Activated CD4-positive, CD25-positive, alpha-beta regulatory T cell (primary cell): ENCODE measurements around the gene ALDH3A1.

Experiments
- DNase-seq, 4 experiments: peaks; one replicate each; lab custom pipeline; 2025; lab: John Stamatoyannopoulos, UW

The ALDH3A1 gene

DNA sequence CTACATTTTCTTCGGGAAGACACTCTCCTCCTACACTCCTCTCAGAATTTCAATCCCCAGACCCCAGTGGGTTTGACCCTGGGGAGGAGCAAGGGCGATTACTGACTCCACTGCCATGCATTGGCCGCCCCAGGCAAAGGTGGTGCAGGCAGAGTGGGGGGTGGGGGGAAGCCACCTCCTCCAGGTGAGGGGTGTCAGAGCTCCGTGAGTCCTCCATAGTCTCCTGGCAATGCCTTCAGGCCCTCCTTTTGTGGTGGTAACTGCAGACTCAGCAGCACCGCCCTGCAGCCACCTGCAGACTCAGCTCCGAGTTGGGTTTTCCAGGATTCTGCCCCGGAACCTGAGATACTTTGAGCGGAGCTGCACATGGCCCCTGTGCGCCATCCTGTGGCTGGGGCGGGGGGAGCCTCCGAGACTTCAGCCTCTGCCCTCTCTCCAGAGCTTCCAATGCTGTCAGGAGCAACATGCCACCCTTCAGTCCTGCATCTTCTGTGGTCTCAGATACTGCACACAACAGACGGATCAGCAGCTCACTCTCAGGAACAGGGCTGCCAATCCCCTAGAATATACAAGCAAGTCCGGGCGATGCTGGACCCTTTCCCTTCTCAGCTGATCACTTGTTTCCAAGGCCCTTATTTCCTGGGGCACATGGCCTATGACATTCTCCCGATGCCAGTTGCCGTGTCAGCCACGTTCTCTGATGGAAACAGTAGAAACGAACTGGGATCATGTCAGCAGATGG lies 29.3 kb downstream of the ALDH3A1 start:
- no peak for DNase-seq

DNA sequence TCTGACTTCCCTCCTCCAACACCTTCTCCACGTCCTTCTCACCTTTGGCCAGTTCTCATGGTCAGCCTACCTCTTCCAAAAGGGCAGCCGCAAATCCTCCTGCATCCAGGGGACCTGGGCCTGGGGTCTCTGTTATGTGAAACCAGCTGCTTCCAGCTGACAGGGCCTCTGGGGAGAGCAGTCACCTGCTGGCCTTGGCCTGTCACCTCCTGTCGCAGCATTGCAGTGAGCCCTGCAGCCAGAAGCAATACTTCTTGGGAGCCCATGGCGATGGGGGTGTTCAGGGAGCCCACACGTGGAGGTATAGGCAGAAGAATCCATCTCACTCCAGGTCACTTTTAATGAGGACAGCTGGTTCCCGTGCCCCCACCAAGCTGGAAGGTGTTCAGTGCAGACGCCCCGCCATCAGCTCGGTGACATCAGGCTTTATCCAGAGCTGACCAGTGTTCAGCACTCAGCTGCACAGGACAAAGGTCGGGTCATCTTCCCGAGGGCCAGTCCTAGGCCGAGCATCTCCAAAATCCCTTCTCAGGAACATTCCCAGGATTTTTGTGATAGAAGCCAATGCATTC lies 30.0 kb downstream of the ALDH3A1 start:
- DNase-seq = no peak

DNA sequence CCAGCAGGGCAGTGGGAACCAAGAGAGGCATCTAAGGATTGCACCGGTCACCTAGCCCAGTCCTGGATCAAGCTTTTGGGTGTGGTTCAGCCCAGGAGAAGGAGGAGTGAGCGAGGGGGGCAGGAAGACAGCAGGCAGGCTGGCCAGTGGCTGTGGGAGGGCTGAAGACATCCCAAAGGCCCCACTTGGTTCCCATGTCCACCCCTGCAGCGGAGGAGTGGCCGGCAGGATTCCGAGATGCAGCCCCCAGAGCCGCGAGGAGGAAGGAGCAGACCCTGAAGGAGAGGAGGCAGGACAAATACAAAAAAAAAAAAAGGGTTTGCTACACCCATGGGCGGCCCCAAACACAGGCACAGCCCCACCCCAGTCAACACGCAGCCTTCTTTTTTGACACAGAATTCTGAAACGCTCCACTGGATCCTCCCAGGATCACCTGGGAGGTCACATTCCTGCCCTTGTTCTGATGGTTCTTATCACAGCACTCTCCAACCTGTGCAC lies 30.6 kb downstream of the ALDH3A1 start:
- DNase-seq = no peak

DNA sequence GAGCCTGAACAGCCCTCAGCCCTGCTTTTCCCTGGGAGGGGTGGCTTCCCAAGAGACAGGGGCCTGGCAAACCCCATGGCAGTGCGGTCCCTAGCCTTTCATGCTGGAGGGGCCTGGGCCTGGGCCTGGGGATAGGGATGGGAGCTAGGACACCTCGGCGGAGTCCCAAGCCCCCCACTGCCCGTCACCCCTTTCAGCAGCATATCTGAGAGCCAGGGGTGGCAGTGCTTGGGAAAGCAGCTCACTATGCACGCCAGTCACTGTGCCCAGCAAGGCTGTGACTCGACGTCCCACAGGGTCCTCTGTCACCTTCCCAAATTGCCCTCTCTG lies 31.1 kb downstream of the ALDH3A1 start:
- no peak for DNase-seq

DNA sequence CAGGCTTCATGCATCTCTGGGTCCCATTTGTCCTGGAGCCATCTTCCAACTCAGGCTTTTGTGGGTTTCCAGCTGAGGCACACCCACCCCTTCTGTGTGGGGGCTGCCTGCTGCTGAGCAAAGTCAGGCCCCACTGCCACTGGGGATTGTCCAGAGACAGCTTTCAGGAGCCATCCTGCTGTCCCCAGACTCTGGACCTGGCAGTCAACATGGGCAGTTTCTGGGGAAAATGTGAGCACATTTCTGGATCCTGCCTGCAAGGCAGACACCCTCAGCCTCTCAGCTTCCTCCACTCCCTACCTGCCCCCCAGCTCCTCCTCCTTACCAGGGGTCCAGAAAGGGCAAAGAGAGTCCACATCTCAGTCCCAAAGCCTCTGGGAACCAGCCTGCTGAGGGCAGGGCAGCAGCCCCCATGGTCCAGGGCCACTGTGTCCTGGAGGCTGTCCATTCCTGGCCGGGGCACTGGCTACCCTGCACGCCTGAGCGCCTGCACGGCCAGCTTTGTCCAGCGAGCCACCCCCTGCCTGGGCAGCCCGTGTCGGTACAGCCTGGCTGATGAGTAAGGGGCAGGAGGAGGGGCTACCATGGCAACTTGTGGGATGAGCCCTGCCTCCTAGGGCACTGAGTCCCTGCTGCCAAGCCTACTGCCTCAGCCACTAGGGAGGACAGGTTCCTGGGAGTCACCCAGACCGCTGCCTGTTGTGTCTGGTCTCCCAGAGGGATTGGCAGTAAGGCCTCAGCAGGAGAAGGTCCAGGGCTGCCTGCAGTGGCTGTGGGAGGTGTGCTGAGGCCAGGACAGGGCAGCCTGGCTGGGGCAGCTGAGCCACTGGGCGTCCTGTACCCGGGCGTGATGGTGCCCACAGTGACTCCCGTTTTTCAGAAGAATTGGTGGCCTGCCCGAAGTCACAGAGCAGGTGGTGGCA lies 31.7 kb downstream of the ALDH3A1 start, which contains the start of gene SLC47A2:
TSS of gene SLC47A2 (minus strand) at position 477 of the 923 bp plus-strand sequence. CDS start at position 448, 29 bp downstream.
- no peak for DNase-seq

DNA sequence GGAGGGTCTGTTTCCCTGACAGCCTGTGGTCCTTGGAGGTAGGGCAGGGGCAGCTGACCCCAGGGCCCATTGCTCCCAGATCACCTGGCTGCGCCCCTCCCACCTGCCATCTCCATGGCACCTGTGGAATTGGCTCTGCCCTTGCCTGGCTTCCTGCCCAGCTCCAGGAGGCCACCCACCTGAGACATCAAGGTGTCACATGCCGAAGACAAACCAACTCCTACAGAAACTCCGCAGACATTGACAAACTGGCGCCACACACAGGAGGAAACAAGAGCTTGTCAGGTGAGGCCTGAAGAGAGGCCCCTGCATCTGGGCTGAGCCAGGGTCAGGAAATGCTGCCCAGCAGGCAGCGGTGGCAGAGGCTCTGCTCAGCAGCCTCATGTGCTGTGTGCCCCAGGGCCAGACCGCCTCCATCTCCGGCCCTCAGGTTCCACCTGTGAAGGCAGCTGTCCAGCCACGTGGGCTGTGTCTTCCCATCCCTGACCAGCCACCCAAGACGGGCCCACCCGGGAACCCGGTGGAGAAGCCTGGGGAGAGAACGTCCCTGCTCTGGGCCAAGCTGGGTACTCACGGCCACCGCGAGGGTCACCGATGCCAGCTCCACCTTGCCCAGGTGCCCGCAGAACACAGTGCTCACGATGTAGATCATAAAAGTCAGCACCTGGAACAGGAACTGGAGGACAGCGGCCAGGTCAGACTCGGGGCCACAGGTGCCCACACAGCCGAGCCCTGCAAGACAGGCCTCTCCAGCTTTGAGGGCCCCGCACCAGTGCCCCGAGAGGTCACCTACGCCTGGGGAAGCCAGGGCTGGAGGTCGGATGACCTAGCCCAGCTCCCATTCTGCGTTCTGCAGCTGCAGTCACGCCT lies 33.3 kb downstream of the ALDH3A1 start:
- no peak for DNase-seq

DNA sequence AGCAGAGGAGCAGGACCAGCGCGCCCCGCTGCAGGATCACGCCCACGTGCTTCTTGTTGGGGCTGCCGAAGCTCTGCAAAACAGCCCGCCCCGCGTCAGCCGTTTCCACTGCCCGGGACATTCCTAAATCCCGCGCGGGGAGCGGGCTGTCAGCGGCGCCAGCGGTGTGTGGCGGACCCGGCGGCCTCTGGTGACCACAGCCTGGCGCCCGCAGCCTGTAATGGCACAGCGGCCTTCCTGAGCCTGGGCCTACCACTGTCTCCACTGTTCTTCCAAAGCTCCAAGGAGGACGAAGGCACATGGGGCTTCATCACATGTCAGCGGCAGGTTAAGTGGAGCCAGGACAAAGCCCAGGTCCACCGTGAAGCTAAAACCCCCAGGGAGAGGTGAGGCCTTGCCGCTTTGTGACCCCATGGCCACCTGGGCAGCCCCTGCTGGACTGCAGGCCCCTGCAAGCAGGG lies 34.2 kb downstream of the ALDH3A1 start:
- no peak for DNase-seq

DNA sequence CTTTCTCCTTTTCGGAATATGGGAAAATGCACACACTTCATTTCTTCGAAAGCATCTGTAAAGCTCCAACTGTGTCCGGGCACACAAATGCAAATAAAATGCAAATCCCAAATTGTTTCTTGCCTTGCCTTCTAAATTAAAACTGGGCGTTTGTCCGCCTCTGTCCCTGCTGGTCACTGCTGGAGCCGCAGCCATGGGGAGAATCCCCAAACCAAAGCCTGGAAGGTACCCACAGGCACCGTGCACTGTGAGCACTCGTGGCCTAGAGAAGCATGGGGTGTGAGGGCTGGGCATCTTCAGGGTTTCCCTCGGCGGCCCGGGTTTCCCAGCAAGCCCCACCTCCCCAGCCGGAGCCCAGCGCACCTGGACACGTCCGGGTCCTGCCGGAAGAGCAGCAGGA lies 34.6 kb downstream of the ALDH3A1 start:
- no peak for DNase-seq

DNA sequence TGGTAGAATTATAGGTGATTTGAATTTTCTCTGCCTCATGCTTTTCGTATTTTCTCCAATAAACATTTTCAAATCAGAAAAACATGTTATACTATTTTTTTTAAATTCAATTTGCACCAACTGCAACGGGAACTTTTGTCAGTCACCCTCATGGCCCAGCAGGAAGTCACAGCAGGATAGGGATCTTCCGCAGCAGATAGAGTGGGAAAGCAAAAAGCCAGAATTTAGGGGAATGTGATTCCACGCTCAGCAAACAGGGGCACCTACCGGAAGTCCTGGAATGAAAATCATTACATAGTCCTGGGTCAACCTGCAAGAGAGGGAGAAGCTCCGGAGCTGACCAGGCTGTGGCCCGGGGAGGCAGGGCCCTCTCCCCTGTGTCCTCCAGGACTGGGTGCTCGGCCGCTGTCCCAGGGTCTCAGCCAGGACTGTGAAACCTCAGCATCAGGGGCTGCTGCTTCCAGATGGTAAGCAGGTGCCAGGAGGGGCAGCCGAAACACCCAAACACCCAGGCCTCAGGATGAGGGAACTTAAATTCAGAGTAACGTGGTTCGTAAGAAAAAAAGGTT lies 35.6 kb downstream of the ALDH3A1 start:
- DNase-seq = no peak

DNA sequence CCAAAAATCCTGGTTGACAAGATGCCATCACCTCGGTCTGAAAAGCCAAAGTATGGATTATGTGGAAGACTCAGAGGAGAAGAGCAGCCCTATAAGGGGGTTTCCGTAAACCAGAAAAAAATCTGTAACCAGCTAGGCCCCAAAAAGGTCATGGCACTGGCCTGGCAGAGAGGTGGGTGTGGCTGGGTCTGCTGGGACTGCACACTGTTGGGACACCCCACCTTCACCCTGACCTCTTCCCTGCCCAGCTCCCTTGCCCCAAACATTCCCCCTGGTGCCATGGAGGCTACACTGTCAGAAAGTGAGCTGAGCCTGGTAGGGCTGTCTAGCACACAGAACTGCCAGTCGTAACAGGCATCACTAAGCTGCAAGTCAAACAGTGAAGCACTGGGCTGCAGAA lies 38.3 kb downstream of the ALDH3A1 start:
- no peak for DNase-seq

DNA sequence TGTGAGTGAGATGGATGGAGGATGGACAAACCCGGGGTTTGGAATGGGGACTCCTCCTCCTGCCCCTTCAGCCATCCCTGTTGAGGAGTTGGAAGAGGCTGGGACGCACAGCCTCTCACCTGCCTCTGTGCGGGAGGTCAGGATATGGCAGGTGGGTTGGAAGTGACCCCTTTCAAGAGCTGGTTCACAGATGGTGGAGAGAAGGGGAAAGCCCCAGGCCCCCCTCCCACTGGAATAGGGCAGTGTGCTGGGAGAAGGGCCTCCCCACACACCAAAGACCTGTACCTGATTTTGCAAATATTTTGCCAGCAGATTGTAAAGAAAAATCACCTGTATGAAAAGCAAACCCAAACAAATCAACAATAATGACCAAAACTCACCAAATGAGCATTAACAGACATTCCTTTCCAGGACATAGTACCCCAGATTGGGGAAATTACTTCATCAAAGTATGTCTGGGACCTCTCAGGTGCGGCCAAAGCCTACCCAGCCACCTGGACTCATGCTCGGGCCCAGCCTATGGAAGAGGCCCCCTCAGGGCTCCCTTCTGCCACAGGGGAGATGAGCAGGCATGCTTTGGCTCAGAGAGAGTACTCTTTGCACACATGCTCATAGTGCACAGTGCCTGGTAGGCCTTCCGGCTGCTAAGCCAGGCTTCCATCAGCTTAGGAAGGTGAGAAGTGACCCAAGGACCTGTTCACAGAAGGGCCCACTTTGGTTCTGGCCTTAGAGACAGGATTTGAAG lies 39.5 kb downstream of the ALDH3A1 start:
- DNase-seq = no peak

DNA sequence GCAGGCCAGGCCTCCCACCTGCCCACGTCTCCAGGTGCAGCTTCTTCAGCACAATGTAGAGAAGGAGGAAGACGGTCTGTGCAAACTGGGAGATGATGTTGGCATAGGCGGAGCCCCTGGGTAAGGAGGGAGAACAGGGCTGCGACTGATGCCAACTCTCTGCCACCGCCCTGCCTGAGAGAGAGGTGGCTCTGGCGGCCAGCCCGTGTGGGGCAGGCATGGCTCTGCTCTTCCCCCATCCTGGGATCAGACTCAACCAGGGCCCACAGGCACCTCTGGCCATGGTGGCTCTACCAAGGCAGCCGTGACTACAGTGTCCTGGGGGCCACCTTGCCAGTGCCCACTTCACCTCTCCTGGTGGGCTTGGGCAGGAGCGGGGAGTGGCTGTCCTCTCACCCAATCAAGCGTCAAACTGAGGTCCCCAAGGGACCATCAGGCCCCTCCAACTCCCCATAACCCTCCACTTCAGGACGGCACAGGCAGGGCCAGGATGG lies 40.3 kb downstream of the ALDH3A1 start:
- no peak for DNase-seq

DNA sequence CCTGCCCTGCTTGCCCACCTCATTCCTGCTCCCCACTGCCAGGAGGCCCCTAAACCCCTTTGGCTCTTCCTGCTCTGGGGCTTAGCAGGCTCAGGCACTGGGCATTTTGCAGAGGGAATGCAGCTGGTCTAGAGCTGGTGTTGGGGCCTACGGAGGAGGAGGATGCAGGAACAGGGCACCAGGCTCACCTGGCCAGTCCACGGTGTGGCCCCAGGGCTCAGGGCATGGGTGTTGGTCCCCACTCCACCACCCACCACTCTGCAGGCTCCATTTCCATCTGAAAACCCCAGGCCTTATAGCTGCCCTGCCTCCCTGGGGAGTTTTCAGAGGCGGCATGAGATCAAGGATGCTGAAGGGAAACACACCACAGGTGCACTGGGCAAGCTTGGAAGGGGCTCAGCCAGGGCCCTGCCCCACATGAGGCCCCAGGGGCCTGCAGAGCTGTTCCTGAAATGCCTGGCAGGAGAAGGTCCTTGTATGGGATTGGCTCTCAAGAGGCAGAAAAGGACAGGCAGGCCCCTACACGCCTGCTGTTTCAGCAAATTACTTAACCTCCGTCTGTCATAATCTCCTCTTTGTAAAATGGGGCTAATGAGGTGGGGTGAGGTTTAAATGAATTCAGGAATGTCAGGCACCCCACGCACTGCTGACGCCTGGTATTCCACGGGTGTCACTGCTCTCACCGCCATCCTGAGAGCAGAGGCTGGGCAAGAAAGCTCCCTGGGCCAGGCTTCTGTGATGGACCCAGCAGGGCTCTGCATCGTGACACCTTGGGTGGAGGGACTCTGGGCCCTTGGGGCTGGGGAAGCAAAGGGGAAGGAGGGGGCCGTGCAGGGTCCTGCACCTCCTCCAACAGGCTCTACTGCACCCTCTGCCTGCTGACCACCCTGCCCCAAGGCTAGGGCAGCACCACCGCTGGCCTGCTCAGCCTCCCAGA lies 41.0 kb downstream of the ALDH3A1 start:
- DNase-seq = no peak

DNA sequence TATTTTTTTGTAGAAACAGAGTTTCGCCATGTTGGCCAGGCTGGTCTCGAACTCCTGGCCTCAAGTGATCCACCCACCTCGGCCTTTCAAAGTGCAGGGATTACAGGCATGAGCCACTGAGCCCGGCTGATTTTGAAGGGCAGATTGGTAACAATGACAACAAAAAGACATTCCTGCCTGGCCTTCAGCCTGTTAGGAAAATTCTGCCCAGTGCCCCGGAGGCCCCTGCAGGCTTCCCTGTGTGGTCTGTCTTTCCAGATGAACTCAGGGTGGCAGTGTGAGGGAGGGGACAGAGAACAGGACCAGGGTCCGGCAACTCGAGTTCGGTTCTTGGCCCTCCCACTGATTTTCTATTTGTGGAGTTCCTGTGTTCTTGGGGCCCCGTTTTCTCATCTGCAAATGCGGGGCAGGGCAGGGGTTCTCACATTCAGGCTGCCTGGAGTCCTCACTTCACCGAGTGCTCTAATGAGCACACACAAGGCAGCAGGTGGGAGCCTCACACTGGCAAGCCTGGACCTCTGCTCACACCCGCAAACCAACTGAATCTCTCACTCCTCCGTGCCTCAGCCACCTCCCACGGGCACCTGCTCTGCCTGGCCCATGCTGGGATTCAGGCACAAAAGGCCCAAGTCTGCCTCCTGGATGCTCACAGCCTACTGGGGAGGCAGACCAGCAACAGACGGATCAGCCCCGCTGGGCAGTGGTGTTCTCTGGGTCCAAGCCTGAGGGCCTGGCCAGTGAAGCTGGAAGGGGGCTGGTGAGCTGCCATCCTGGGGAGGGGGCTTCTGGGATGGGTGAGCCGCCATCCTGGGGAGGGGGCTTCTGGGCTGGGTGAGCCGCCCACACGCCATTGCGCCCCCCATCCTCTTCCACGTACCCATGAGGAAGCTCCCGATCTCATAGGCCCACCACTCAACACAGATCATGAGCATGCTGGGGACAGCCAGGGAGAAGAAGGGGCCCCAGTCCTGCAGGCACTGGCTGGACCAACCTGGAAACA lies 42.0 kb downstream of the ALDH3A1 start:
- DNase-seq = no peak

DNA sequence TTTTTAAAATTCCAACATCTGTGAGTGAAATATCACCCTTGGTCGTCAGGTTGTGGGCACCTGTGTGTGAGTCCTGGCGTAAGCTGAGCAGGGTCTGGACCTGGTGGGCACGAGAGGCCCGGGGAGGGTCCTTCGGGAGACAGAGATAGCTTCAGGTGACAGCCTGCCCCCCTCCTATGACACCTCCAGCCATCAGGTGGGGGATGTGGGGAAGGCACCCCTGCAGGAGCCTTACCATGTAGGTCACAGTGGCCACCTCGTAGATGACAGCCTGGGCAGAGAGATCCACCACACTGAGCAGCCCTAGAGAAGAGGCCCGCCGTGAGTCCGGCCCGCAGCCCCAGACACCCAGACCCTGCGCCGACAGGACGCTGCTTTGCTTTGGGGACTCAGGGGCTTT lies 42.9 kb downstream of the ALDH3A1 start:
- DNase-seq = no peak

DNA sequence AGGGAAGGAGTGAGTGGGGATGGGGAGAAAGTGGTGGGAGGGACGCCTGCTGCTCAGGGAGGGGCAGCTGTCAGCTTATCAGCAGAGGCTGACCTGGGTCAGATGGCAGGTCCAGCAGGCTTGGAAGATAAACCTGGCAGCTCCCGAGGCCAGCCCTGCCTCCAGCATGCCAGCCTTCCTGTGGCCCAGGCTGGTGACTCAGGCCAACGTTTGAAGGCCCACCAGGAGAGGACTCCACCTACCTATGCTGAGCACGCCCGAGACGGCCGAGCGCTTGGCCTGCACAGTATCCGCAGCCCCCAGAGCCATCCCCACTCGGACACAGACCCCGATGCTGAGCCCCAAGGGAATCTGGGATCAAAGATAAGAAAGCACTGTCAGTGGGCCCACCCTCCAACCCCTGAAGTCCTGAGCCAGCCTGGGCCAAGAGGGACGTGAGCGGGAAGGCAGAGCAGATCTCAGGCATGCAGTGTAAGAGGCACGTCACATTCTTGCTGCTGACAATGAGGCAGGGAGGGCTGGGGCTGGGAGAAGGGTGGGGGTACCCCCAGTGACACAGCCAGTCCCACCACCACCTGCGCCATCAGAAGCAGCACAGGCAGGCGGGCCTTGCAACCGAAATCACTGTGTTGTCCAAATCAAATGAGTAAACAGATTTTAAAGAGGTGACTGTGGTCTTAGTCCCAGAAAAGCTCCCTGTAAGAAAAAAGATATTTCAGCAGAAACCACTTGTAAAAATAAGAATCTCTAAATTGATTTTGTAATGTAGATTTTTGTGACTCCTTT lies 44.1 kb downstream of the ALDH3A1 start:
- no peak for DNase-seq
